ENCODE measurements around the gene BRICD5.

GRCh38 chr16:2230376-2230775, 19.7 kb upstream of the BRICD5 start:
- no peak for TF ChIP-seq KLF10 (tag by site-specific recombination; IDR thresholded peaks at IDR 0.05)
- no peak for TF ChIP-seq ZNF777 (tag by site-specific recombination; IDR thresholded peaks at IDR 0.05; ENCODE audit: borderline replicate concordance)
- no peak for TF ChIP-seq ZEB2 (tag by site-specific recombination; IDR thresholded peaks at IDR 0.05)
- TF ChIP-seq, protein P1, sequence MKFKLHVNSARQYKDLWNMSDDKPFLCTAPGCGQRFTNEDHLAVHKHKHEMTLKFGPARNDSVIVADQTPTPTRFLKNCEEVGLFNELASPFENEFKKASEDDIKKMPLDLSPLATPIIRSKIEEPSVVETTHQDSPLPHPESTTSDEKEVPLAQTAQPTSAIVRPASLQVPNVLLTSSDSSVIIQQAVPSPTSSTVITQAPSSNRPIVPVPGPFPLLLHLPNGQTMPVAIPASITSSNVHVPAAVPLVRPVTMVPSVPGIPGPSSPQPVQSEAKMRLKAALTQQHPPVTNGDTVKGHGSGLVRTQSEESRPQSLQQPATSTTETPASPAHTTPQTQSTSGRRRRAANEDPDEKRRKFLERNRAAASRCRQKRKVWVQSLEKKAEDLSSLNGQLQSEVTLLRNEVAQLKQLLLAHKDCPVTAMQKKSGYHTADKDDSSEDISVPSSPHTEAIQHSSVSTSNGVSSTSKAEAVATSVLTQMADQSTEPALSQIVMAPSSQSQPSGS (tag by site-specific recombination; IDR thresholded peaks at IDR 0.05; ENCODE audit: low read depth) = no peak
- no peak for TF ChIP-seq TCF7L2 (IDR thresholded peaks at IDR 0.05; ENCODE audit: borderline replicate concordance, low read depth, low read length)
- no peak for TF ChIP-seq ZFP37 (tag by site-specific recombination; IDR thresholded peaks at IDR 0.05)
- TF ChIP-seq ZBTB8A (tag by site-specific recombination; IDR thresholded peaks at IDR 0.05) = no peak
- TF ChIP-seq ZNF184 (tag by site-specific recombination; IDR thresholded peaks at IDR 0.05) = no peak
- TF ChIP-seq ZNF626 (tag by site-specific recombination; IDR thresholded peaks at IDR 0.05) = no peak
- TF ChIP-seq GLI2 (tag by site-specific recombination; IDR thresholded peaks at IDR 0.05; ENCODE audit: borderline replicate concordance, low read depth) = no peak
